Measurements from ENCODE around the gene P2RY2.

Gene P2RY2

GRCh38 chr11:73246303-73246702 is 28.2 kb downstream of the P2RY2 start:
- no peak for FAIRE-seq

DNA sequence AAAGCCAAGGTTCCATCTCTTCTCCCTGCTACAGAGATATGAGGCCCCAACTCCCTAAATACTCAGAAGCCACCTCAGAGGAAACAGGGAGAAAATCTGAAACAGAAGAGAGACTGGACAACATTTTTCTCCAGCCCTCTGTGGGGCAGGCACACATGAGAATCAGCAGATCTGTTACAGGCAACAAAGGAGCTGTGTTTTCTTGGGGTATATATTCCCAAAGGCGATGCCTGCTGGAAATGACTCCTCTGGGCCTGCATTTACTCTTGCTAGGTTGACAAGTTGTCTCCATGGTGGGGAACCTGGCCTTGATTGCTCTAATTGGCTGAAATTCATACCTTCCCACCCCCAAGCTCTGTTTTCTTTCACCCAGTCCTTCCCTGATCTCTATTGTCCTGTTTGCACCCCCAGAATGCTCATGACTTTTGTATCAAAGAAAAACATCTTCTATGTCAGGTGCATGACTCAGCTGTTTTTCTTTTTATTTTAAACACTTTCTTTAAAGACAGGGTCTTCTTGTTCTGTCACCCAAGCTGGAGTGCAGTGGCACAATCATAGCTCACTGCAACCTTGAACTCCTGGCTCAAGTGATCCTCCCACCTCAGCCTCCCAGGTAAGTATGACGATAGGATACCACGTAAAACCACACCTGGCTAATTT is 30.6 kb downstream of the P2RY2 start:
- FAIRE-seq, result no peak

DNA sequence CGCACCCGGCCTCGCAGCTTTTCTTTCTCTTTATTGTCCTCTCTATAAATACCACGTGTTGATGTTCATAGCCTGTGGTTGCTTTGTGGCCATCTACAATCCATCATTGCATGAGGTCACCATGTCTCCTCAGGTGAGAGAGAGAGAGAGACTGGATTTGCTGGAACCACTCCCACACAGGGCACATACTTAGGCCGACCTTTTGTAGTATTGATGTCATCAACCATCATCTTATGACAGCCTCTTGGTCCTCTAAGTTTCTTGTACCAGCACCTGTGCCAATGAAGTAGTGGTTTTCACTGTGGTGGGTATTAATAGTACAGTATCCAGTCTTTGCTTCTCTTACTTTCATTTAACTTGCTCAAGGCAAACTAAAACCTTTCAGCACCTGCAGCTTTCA is 31.2 kb downstream of the P2RY2 start:
- FAIRE-seq, result no peak

- FAIRE-seq, result no peak
Observed at GRCh38 chr11:73249853-73250783, 32.0 kb downstream of the P2RY2 start.

GRCh38 chr11:73252577-73253191 is 34.6 kb downstream of the P2RY2 start:
- FAIRE-seq, result no peak

DNA sequence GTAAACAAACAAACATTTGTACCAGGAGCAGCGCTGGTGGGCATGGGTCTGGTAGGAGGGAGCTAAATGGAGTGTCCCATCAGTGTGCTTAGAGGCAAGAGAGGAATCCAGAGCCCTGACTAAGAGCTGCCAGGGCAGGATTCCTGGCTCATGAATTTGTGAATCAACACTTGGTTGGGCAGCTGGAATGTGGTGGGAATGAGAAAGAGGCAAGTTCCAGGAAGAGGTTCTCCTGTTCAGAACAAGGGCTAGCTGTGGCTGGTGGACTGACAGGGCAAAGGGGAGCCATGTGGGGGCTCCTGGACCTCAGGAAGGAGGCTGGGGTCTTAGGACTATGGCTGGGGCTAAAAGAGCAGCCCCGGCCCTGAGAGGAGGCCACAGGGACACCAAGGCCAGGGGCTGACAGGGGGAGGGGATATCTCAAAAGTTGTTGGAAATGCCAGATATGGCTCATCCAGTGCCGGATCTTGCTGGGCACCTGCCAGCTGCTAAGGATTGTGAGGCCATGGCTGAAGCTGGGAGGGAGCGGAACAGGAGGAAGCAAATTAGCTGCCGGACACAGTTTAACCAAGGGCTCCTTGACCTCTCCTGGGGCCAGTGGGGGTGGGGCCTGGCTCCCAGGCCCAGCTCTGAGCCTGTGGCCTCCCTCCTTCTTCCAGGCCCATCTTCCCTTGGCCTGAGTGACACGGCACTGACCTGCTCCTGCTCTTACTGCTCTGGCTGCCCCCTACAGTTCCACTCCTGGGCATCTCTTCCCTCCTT is 39.4 kb downstream of the P2RY2 start:
- no peak for FAIRE-seq

- FAIRE-seq, result no peak
Observed at GRCh38 chr11:73258104-73259035, 40.3 kb downstream of the P2RY2 start.

DNA sequence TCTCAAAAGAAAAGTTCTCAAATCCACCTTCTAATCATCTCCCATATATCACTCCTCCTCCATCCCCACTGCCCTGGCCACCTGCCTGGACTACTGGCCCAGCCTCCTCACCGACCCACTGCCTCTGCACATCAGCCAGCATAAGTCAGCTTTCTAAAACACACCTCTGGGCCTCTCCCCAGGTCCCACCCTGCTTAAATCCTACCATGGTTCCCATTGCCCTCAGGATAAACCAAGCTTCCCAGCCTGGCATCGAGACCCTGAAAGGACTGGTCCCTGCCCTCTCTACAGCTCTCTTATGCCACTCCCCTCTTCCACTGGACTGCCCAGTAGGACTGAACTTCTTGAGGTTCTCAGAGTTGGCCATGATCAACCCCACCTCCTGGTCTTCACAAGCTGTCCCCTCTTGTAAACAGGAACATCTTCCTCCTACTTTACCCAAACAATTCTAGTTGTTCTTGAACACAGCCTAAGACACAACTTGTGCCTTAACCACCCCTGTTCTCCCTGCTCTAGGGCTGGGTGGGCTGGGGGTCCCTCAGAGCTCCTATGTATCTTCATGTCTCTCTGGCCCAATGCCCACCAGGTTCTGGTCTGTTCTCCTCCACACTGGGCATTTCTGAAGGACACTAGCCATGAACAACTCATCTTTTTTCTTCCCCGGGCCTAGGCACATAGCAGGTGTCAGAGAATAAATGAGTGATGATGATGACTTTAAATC is 41.5 kb downstream of the P2RY2 start:
- no peak for FAIRE-seq

GRCh38 chr11:73260127-73260457 is 42.0 kb downstream of the P2RY2 start:
- FAIRE-seq, result no peak

- no peak for FAIRE-seq
Observed at GRCh38 chr11:73262851-73263495, 44.9 kb downstream of the P2RY2 start.

DNA sequence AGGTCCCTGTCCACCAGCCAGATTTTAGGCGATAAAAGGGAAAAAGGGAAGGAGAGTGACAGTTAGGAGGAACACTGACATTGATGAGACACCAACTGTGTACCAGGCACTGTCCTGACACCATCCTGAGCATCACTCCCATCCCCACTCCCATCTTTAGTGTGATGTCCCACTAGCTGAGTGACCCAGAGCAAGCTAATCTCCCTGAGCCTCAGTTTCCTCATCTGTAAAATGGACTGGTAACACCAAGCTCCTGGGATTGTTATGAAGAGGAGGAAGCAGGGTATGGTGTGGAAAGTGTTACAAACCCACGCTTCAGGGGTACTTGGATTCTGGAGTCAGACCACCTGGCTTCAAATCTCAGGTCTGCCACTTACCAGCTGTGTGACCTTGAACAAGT is 45.6 kb downstream of the P2RY2 start:
- FAIRE-seq, result no peak

GRCh38 chr11:73265278-73265810 is 47.3 kb downstream of the P2RY2 start:
- FAIRE-seq, result no peak

GRCh38 chr11:73265853-73266645 is 48.0 kb downstream of the P2RY2 start:
- no peak for FAIRE-seq

DNA sequence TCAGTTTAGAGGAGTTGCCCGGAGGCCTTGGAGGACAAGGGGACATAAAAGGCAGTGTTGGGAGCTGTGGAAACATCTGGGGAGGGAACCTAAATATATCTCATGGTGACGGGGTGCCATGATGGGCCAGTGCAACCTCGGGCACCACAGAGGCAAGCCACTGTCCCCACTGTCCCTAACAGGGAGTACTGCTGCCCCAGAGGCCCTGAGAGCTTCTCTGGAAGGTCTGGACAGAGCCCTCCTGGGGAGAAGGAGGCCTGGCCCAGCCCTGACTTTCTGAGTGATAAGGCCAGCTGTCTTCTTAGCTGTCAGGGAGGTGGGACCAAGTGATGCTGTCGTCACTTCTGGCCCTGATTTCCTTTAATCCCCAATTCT is 48.6 kb downstream of the P2RY2 start:
- no peak for FAIRE-seq

DNA sequence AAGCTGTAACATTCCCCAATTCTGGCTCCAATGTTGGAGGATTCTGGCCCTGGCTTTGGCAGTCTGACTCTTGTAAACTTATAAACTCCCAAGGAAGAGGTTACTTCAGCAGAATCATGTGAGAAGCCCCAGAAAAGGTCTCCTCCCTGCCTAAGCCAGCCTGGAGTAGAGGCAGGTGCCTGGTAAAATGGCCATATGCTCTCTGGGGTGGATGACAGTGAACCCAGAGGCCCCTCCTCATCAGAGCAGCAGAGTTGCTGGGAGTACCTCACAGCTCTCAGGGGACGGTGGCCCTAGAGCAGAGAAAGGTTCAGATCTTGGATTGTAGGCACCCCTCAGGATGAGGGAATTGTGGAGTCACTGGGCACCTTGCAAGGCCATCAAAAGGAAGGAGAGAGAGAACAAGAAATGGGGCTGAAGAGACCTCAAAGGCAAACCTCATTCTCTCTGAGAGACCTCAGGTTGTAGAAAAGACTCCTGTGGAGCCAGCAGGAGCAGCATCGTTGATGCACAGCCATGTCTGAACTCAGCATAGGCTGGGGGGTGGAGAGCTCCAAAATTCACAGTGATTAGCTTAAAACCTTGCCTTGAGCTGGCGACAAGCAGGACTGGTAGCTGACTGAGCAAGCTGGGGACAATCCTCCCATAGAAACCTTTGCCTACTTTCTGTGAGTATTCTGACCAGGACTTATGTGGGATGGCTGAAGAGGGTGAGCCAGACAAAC is 49.2 kb downstream of the P2RY2 start:
- no peak for FAIRE-seq

DNA sequence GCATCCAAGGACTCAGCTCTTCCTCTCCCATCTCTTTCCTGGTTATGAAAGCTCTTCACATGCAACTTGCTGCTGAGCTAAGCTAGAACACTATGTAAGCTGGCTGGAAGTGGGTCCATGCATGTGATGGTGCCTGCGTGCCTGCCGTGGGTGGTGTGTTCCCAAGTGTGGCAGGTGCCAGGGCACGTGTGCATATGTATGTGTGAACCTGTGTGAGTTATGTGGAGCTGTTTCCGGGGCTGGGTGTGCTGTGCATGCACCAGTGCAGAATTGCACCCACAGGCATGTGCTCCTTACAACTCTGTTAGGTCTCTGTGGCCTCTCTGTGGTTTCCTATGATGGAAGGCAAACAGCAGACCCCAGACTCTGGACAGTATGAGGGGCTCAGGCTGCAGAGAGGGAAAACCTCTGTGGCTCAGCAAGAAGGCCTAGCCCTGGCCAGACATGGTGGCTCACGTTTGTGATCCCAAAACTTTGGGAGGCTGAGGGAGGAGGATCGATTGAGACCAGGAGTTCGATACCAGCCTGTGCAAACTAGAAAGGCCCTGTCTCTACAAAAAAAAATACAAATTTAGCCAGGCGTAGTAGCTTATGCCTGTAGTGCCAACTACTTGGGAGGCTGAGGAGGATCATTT is 49.9 kb downstream of the P2RY2 start:
- no peak for FAIRE-seq

- FAIRE-seq, result no peak
Observed at GRCh38 chr11:73268671-73269271, 50.7 kb downstream of the P2RY2 start.

DNA sequence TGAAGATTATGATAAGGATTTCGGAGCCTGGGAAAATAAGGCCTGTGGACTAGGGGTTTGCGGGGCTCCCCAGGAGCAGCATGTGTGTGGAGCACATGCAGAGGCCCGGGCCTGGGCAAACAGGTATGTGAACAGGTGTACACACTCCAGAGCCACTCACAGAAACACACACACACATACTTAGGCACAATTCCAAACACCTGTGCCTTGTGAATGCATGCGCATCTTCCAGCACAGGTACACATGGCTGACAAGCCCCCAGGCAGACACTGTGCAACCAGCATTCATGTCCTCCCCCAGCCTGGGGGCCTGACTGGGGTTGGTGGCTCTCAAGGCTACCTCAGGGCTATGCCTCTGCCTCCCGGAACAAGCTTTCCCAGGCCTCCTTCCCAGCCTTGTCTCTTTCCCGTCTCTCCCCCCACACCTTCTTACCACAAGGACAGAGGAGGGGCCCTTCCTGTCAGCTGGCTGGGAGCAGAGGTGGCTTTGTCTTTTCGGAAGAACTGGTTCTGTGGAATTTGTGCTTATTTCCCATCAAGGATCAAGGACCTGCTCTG is 51.5 kb downstream of the P2RY2 start:
- FAIRE-seq, result no peak

All from A204.1 (cell line).